ENCODE results near the gene TBK1.

Gene TBK1

GRCh38 chr12:64452559-64453329 lies 824 bp downstream of the TBK1 start:
- DNase-seq (ENCODE audit: low read depth in 2 of 2): no peak

- DNase-seq (ENCODE audit: low read depth in 2 of 2): no peak
These were observed 3.6 kb downstream of the TBK1 start for GRCh38 chr12:64455506-64455905.

- no peak for DNase-seq (ENCODE audit: low read depth in 2 of 2)
These were observed 4.2 kb downstream of the TBK1 start for GRCh38 chr12:64456119-64456518.

- peak in 1 of 2 donors; percentile 13 for DNase-seq (ENCODE audit: low read depth in 2 of 2)
These were observed 5.1 kb downstream of the TBK1 start for GRCh38 chr12:64457032-64457431.

GRCh38 chr12:64457466-64457865 lies 5.5 kb downstream of the TBK1 start:
- DNase-seq (ENCODE audit: low read depth in 2 of 2): no peak

- DNase-seq (ENCODE audit: low read depth in 2 of 2): no peak
These were observed 6.0 kb downstream of the TBK1 start for GRCh38 chr12:64457923-64458322.

- no peak for DNase-seq (ENCODE audit: low read depth in 2 of 2)
These were observed 7.5 kb downstream of the TBK1 start for GRCh38 chr12:64459394-64459891.

- no peak for DNase-seq (ENCODE audit: low read depth in 2 of 2)
These were observed 9.9 kb downstream of the TBK1 start for GRCh38 chr12:64461634-64462414.

GRCh38 chr12:64466178-64466577 lies 14.3 kb downstream of the TBK1 start:
- DNase-seq (ENCODE audit: low read depth in 2 of 2): no peak

- no peak for DNase-seq (ENCODE audit: low read depth in 2 of 2)
These were observed 17.0 kb downstream of the TBK1 start for GRCh38 chr12:64468966-64469365.

GRCh38 chr12:64469455-64470142 lies 17.7 kb downstream of the TBK1 start:
- DNase-seq (ENCODE audit: low read depth in 2 of 2): no peak

- DNase-seq (ENCODE audit: low read depth in 2 of 2): no peak
These were observed 18.6 kb downstream of the TBK1 start for GRCh38 chr12:64470495-64470894.

- no peak for DNase-seq (ENCODE audit: low read depth in 2 of 2)
These were observed 21.3 kb downstream of the TBK1 start for GRCh38 chr12:64473176-64473575.

- DNase-seq (ENCODE audit: low read depth in 2 of 2): no peak
These were observed 23.6 kb downstream of the TBK1 start for GRCh38 chr12:64475518-64475917.

GRCh38 chr12:64476844-64477243 lies 24.9 kb downstream of the TBK1 start:
- DNase-seq (ENCODE audit: low read depth in 2 of 2): no peak

GRCh38 chr12:64478661-64479060 lies 26.7 kb downstream of the TBK1 start:
- no peak for DNase-seq (ENCODE audit: low read depth in 2 of 2)

- DNase-seq (ENCODE audit: low read depth in 2 of 2): no peak
These were observed 28.2 kb downstream of the TBK1 start for GRCh38 chr12:64480148-64480547.

GRCh38 chr12:64486657-64487056 lies 34.7 kb downstream of the TBK1 start:
- DNase-seq (ENCODE audit: low read depth in 2 of 2): no peak

- DNase-seq (ENCODE audit: low read depth in 2 of 2): no peak
These were observed 39.8 kb downstream of the TBK1 start for GRCh38 chr12:64491718-64492117.

- DNase-seq (ENCODE audit: low read depth in 2 of 2): no peak
These were observed 41.6 kb downstream of the TBK1 start for GRCh38 chr12:64493513-64493912.

GRCh38 chr12:64494998-64495729 lies 43.2 kb downstream of the TBK1 start:
- DNase-seq (ENCODE audit: low read depth in 2 of 2): no peak

All from activated CD8-positive, alpha-beta memory T cell treated with anti-CD3 and anti-CD28 coated beads for 4 hours (primary cell).